ENCODE data around the gene CENPB.
"Not testable (repeated sequence)": the region's sequence is repeated elsewhere in the genome, so short reads cannot be mapped to it uniquely, and the experiment has no call there.

The CENPB gene

DNA sequence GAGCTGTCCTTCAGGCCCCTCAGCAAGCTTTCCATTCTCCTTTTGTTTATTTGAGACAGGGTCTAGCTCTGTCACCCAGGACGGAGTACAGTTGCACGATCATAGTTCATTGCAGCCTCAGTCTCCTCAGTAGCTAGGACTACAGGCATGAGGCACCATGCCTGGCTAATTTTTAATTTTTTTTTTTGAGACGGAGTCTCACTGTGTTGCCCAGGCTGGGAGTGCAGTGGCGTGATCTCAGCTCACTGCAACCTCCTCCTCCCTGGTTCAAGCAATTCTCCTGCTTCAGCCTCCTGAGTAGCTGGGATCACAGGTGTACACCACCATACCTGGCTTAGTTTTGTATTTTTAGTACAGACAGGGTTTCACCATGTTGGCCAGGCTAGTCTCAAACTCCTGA, 2.7 kb upstream of the CENPB start:
- H3K27me3 ChIP-seq (ENCODE audit: control insufficient read depth in 2 of 2, insufficient read depth in 2 of 2, low read length in 2 of 2); H3K27ac ChIP-seq (ENCODE audit: low read depth in 2 of 2, low read length in 2 of 2): not testable (repeated sequence)

DNA sequence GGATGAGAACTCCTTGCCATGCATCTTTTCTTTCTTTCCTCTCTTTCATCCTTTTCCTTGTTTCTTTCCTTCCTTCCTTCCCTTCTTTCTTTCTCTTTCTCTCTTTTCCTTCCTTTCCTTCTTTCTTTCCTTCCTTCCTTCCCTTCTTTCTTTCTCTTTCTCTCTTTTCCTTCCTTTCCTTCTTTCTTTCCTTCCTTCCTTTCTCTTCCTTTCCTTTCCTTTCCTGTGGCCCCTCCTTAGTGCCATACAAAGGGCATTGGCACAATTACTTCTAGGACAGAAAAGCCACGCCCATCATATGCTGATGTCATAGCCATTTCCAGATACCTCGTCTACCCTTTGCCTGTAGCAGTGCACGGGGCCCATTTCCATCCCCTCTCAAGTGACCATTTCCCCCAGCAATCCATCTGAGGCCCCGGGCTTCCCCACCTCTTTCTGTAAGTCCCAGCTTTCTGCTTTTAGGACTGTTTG, 2.2 kb upstream of the CENPB start:
- peaks cover 5% of the 10 kb centered on the region in 2 donors for H3K36me3 ChIP-seq (ENCODE audit: control insufficient read depth in 2 of 2, insufficient read depth in 2 of 2, low read length in 2 of 2)
- no peaks in the 10 kb centered on the region for H3K9me3 ChIP-seq (ENCODE audit: control insufficient read depth in 2 of 2, low read length in 2 of 2)
- no peak overlapping the region for H3K9ac ChIP-seq (ENCODE audit: low read depth in 1 of 2, low read length in 2 of 2)
- H3K27ac ChIP-seq (ENCODE audit: low read depth in 2 of 2, low read length in 2 of 2) = no peak overlapping the region
- no peaks in the 10 kb centered on the region for H3K27me3 ChIP-seq (ENCODE audit: control insufficient read depth in 2 of 2, insufficient read depth in 2 of 2, low read length in 2 of 2)
- H3K4me1 ChIP-seq (ENCODE audit: control insufficient read depth in 2 of 2, insufficient read depth in 2 of 2, low read length in 2 of 2) = peaks cover 16 to 30% of the 10 kb centered on the region in 2 donors
- no peak overlapping the region for H3K4me3 ChIP-seq (ENCODE audit: low read length in 2 of 2)

More for the DNA sequence above, 2.7 kb upstream of the CENPB start:
- H3K36me3 ChIP-seq (ENCODE audit: control insufficient read depth in 2 of 2, insufficient read depth in 2 of 2, low read length in 2 of 2); H3K9me3 ChIP-seq (ENCODE audit: control insufficient read depth in 2 of 2, low read length in 2 of 2); H3K9ac ChIP-seq (ENCODE audit: low read depth in 1 of 2, low read length in 2 of 2); H3K4me3 ChIP-seq (ENCODE audit: low read length in 2 of 2): not testable (repeated sequence)
- peaks cover 16 to 30% of the 10 kb centered on the region in 2 donors for H3K4me1 ChIP-seq (ENCODE audit: control insufficient read depth in 2 of 2, insufficient read depth in 2 of 2, low read length in 2 of 2)

DNA sequence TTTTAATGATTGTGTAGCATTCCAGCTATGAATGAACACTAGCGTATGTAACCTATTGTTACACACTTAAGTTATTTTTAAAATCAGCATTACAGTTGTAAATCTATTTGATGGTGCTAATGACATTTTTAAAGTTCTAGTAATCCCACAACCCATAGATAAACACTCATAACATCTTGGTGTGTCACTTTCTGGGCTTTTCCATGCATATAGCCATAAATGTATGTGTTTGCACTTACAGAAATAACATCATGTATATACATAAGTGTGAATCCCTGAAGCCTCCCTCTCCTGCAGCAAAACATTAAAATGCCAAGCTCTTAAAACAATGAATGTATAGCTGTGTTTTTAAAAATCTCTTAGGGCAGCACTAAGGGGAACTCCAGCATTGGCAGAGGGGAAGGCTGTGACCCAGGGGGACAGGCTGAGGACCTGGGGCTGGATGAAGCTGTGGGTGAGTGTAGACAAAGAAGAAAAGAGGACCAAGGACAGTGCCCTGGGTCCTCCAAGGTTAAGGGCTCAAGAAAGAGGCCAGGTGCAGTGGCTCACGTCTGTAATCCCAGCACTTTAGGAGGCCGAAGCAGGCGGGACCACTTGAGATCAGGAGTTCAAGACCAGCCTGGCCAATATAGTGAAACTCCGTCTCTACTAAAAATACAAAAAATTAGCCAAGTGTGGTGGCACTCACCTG, 929 bp upstream of the CENPB start:
- H3K9me3 ChIP-seq (ENCODE audit: control insufficient read depth in 2 of 2, low read length in 2 of 2) = no peaks in the 10 kb centered on the region
- no peaks in the 10 kb centered on the region for H3K27me3 ChIP-seq (ENCODE audit: control insufficient read depth in 2 of 2, insufficient read depth in 2 of 2, low read length in 2 of 2)
- H3K4me3 ChIP-seq (ENCODE audit: low read length in 2 of 2) = peak overlapping the region; percentile 33 to 71
- H3K27ac ChIP-seq (ENCODE audit: low read depth in 2 of 2, low read length in 2 of 2) = no peak overlapping the region
- H3K36me3 ChIP-seq (ENCODE audit: control insufficient read depth in 2 of 2, insufficient read depth in 2 of 2, low read length in 2 of 2) = peaks cover 5% of the 10 kb centered on the region in 2 donors
- peak overlapping the region in 1 of 2 donors; percentile 19 for H3K9ac ChIP-seq (ENCODE audit: low read depth in 1 of 2, low read length in 2 of 2)
- H3K4me1 ChIP-seq (ENCODE audit: control insufficient read depth in 2 of 2, insufficient read depth in 2 of 2, low read length in 2 of 2) = peaks cover 16 to 30% of the 10 kb centered on the region in 2 donors

DNA sequence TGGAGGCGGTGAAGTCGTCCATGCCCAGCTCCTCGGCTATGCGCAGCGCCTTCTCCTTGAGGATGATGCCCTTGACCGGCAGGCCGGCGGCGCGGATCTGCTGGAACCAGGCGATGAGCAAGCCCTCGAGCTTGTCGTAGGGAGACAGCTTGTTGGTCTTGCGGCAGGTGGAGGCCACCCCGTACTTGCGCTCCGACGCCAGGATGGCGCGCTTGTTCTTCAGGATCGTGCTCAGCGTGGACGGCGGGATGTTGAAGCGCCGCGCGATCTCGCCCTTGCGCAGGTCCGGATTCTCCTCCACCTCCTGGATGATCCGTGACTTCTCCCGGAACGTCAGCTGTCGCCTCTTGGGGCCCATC, 435 bp downstream of the CENPB start:
- Histone ChIP-seq H3K9ac (ENCODE audit: low read depth in 1 of 2, low read length in 2 of 2) (peak overlapping the region; percentile 27 to 77), H3K4me3 (ENCODE audit: low read length in 2 of 2) (peak overlapping the region; percentile 85 to 87), H3K27me3 (ENCODE audit: control insufficient read depth in 2 of 2, insufficient read depth in 2 of 2, low read length in 2 of 2) (no peaks in the 10 kb centered on the region), H3K27ac (ENCODE audit: low read depth in 2 of 2, low read length in 2 of 2) (peak overlapping the region; percentile 57 to 76), H3K4me1 (ENCODE audit: control insufficient read depth in 2 of 2, insufficient read depth in 2 of 2, low read length in 2 of 2) (peaks cover 18 to 33% of the 10 kb centered on the region in 2 donors), H3K9me3 (ENCODE audit: control insufficient read depth in 2 of 2, low read length in 2 of 2) (no peaks in the 10 kb centered on the region), H3K36me3 (ENCODE audit: control insufficient read depth in 2 of 2, insufficient read depth in 2 of 2, low read length in 2 of 2) (peaks cover 5% of the 10 kb centered on the region in 2 donors)

DNA sequence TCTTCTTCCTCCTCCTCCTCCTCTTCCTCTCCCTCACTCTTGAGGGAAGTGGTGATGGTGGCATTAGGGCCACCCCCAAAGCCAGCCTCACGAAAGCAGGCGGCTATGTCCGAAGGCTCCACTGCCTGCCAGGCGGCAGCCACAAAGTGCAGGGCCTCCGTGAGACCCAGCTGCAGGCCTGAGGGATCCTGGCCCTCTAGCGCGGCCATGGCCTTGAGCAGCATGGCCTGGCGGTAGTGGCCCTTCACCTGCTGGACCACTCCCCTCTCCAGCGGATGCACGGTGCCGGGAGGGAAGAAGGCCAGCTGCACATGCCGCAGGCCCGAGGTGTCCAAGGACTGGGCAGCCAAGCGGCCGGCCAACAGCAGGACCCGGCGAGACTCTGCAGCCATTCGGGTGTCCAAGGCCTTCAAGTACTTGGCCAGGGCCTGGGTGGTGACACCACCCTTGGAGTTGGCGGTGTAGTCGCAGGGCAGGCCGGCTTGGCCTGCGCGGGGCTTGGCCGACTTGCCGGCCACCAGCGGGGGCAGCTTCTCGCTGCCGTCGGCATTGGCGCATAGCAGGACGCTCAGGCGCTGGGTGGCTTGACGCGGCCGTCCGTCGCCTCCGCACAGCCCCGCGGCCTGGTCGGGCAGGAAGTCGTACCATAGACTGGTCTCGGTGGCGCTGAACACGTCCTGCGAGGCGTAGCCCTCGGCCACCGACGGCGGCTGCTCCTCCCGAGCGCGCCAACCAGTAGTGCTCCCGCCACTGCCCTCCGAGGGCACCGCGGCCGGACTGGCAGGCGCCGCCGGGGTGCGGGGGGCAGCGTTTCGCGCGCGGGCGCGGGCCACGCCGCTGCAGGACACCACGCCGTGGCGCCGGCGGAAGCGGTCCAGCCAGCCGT, 1.1 kb downstream of the CENPB start:
- H3K27ac ChIP-seq (ENCODE audit: low read depth in 2 of 2, low read length in 2 of 2) = peak overlapping the region; percentile 57 to 76
- peak overlapping the region; percentile 38 to 77 for H3K9ac ChIP-seq (ENCODE audit: low read depth in 1 of 2, low read length in 2 of 2)
- peak overlapping the region; percentile 85 to 87 for H3K4me3 ChIP-seq (ENCODE audit: low read length in 2 of 2)
- peaks cover 5% of the 10 kb centered on the region in 2 donors for H3K36me3 ChIP-seq (ENCODE audit: control insufficient read depth in 2 of 2, insufficient read depth in 2 of 2, low read length in 2 of 2)
- H3K4me1 ChIP-seq (ENCODE audit: control insufficient read depth in 2 of 2, insufficient read depth in 2 of 2, low read length in 2 of 2) = peaks cover 21 to 39% of the 10 kb centered on the region in 2 donors
- no peaks in the 10 kb centered on the region for H3K27me3 ChIP-seq (ENCODE audit: control insufficient read depth in 2 of 2, insufficient read depth in 2 of 2, low read length in 2 of 2)
- H3K9me3 ChIP-seq (ENCODE audit: control insufficient read depth in 2 of 2, low read length in 2 of 2) = no peaks in the 10 kb centered on the region

DNA sequence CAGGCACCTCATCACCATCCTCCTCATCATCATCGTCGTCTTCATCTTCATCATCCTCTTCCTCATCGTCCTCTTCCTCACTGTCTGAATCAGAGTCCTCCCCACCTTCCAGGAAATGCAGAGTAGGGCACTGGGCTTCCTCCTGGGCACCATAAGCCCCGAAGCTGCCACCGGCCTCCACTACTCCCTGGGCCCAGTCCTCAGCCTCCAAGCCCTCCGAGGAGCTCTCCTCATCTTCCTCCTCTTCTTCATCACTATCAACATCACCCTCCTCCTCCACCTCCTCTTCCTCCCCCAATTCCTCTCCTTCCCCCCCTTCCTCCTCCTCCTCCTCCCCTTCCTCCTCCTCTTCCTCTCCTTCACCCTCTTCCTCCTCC, 1.7 kb downstream of the CENPB start:
- H3K27ac ChIP-seq (ENCODE audit: low read depth in 2 of 2, low read length in 2 of 2) = no peak overlapping the region
- no peaks in the 10 kb centered on the region for H3K27me3 ChIP-seq (ENCODE audit: control insufficient read depth in 2 of 2, insufficient read depth in 2 of 2, low read length in 2 of 2)
- peaks cover 21 to 39% of the 10 kb centered on the region in 2 donors for H3K4me1 ChIP-seq (ENCODE audit: control insufficient read depth in 2 of 2, insufficient read depth in 2 of 2, low read length in 2 of 2)
- H3K9ac ChIP-seq (ENCODE audit: low read depth in 1 of 2, low read length in 2 of 2) = no peak overlapping the region
- peaks cover 5% of the 10 kb centered on the region in 2 donors for H3K36me3 ChIP-seq (ENCODE audit: control insufficient read depth in 2 of 2, insufficient read depth in 2 of 2, low read length in 2 of 2)
- peak overlapping the region; percentile 22 to 85 for H3K4me3 ChIP-seq (ENCODE audit: low read length in 2 of 2)
- H3K9me3 ChIP-seq (ENCODE audit: control insufficient read depth in 2 of 2, low read length in 2 of 2) = no peaks in the 10 kb centered on the region

DNA sequence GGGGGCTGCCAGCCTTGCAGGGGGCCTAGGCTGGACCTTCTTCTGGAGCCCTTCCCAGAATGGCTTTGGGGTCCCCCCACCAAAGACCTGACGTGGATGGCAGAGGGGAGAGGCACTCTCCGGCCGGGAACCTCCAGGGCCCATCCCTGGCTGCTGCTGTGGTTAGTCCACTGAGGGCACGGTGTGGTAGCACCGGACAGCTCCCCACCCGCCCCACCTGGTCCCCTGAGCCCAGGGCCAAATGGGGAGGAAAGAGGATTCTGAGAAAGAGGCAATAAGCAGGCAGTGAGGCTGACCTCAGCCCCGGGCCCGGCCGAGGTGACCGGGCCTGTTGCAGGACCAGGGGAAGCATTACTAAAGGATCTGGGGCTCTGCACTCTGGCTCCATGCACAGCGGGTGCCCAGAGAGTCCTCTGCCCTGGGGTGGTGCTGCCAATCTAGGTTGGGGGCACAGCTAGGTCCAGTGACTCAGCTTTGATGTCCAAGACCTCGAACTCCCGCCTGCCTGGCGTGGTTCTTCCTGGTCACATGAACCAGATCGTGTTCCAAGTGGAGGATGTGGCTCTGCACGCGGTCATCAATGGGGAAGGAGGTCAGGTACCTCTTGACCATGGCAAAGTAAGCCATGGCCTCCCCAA, 2.2 kb downstream of the CENPB start:
- peaks cover 21 to 39% of the 10 kb centered on the region in 2 donors for H3K4me1 ChIP-seq (ENCODE audit: control insufficient read depth in 2 of 2, insufficient read depth in 2 of 2, low read length in 2 of 2)
- no peaks in the 10 kb centered on the region for H3K9me3 ChIP-seq (ENCODE audit: control insufficient read depth in 2 of 2, low read length in 2 of 2)
- peaks cover 0 to 4% of the 10 kb centered on the region in 2 donors for H3K27me3 ChIP-seq (ENCODE audit: control insufficient read depth in 2 of 2, insufficient read depth in 2 of 2, low read length in 2 of 2)
- H3K36me3 ChIP-seq (ENCODE audit: control insufficient read depth in 2 of 2, insufficient read depth in 2 of 2, low read length in 2 of 2) = peaks cover 5% of the 10 kb centered on the region in 2 donors
- no peak overlapping the region for H3K9ac ChIP-seq (ENCODE audit: low read depth in 1 of 2, low read length in 2 of 2)
- H3K4me3 ChIP-seq (ENCODE audit: low read length in 2 of 2) = peak overlapping the region in 1 of 2 donors; percentile 22
- H3K27ac ChIP-seq (ENCODE audit: low read depth in 2 of 2, low read length in 2 of 2) = no peak overlapping the region

DNA sequence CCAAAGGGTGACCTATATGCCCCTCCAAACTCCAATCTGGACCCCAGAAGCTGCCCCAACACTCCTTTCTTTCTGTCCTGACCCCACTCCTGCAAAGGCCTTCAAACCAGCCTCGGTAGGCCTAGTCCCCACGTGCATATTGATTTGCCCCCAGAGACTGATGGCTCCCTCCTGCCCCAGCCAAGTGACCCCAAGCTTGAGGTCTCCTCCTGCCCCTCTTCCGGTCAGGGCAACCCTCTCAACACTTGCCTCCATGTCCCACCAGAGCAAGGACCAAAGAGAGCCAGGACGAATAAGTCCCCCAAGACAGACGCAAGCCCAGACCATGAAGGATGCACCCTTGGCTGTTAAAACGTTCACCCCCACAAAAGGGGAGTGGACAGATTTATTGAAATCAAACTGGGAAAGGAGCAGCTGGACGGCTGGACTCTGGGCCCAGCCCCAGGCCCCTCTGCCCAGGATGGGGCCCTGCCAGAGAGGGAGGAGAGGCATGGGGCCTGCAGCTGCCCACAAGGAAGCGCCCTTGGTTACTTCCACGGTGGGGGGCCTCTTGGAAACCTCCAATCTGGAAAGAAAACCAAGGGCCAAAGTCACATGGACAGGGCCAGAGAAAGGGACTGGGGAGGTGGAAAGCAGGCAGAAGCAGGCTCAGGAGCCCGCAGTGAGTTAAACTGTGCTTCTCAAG, 2.9 kb downstream of the CENPB start:
- Histone ChIP-seq H3K4me3 (ENCODE audit: low read length in 2 of 2) (no peak overlapping the region), H3K9ac (ENCODE audit: low read depth in 1 of 2, low read length in 2 of 2) (no peak overlapping the region), H3K4me1 (ENCODE audit: control insufficient read depth in 2 of 2, insufficient read depth in 2 of 2, low read length in 2 of 2) (peaks cover 17 to 34% of the 10 kb centered on the region in 2 donors), H3K27ac (ENCODE audit: low read depth in 2 of 2, low read length in 2 of 2) (no peak overlapping the region), H3K9me3 (ENCODE audit: control insufficient read depth in 2 of 2, low read length in 2 of 2) (no peaks in the 10 kb centered on the region), H3K36me3 (ENCODE audit: control insufficient read depth in 2 of 2, insufficient read depth in 2 of 2, low read length in 2 of 2) (peaks cover 5% of the 10 kb centered on the region in 2 donors), H3K27me3 (ENCODE audit: control insufficient read depth in 2 of 2, insufficient read depth in 2 of 2, low read length in 2 of 2) (peaks cover 5 to 9% of the 10 kb centered on the region in 2 donors)

DNA sequence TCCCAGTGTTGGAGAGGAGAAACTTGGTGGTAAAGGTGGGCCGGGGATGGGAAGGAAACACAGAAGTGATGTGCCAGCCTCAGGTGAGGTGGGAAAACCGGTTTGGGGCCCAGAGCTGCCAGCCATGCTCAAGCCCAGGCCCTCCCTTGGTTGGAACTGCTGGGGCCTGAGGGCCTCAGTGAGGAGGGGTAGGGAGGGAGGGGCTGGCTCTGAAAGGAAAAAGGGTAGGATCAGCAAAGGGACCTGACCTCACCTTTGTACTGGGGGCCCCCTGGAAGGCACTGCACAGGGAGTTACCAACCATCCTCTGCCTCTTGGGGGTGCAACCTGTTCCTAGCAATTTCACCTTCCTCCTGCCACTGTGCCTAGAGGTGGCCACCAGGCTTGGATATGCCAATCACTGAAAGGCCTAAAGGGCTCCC, 3.5 kb downstream of the CENPB start:
- Histone ChIP-seq H3K27me3 (ENCODE audit: control insufficient read depth in 2 of 2, insufficient read depth in 2 of 2, low read length in 2 of 2) (peaks cover 10 to 12% of the 10 kb centered on the region in 2 donors), H3K27ac (ENCODE audit: low read depth in 2 of 2, low read length in 2 of 2) (no peak overlapping the region), H3K9me3 (ENCODE audit: control insufficient read depth in 2 of 2, low read length in 2 of 2) (no peaks in the 10 kb centered on the region), H3K4me1 (ENCODE audit: control insufficient read depth in 2 of 2, insufficient read depth in 2 of 2, low read length in 2 of 2) (peaks cover 22 to 36% of the 10 kb centered on the region in 2 donors), H3K36me3 (ENCODE audit: control insufficient read depth in 2 of 2, insufficient read depth in 2 of 2, low read length in 2 of 2) (peaks cover 5% of the 10 kb centered on the region in 2 donors), H3K9ac (ENCODE audit: low read depth in 1 of 2, low read length in 2 of 2) (no peak overlapping the region), H3K4me3 (ENCODE audit: low read length in 2 of 2) (no peak overlapping the region)
